Measurements from ENCODE around the gene NRSN2.

GRCh38 chr20:361561-361960 lies 14.7 kb downstream of the NRSN2 start:
- TF ChIP-seq CTCF (IDR thresholded peaks at IDR 0.05): no peak
- no peak for TF ChIP-seq POLR2A (IDR thresholded peaks at IDR 0.05)

All from body of pancreas (tissue), 4 donors.